ENCODE data around the gene UGT8.

- TF ChIP-seq CTCF (IDR thresholded peaks at IDR 0.05 in 2 of 3, conservative IDR thresholded peaks at IDR 0.05 in 1 of 3; ENCODE audit: borderline replicate concordance in 1 of 3, insufficient read depth in 1 of 3, low read depth in 2 of 3, low read length in 2 of 3) (no peak), POLR2A (IDR thresholded peaks at IDR 0.05; ENCODE audit: borderline replicate concordance, extremely low read depth, insufficient read depth, insufficient read length) (no peak), EGR1 (IDR thresholded peaks at IDR 0.05; ENCODE audit: low read depth) (no peak), EZH2phosphoT487 (IDR thresholded peaks at IDR 0.05; ENCODE audit: borderline replicate concordance) (no peak), CEBPB (IDR thresholded peaks at IDR 0.05; ENCODE audit: low read depth) (no peak), EZH2 (IDR thresholded peaks at IDR 0.05) (no peak)
These were observed 74.7 kb downstream of the UGT8 start for GRCh38 chr4:114673306-114673705.

Measured in HCT116 (cell line).